ENCODE data around the gene DEPDC7.

The DEPDC7 gene

GRCh38 chr11:33062137-33062536, 46.5 kb downstream of the DEPDC7 start:
- DNase-seq (ENCODE audit: low spot score): no peak

GRCh38 chr11:33063326-33063881, 47.7 kb downstream of the DEPDC7 start:
- no peak for DNase-seq (ENCODE audit: low spot score)

GRCh38 chr11:33064033-33064825, 48.6 kb downstream of the DEPDC7 start:
- no peak for DNase-seq (ENCODE audit: low spot score)

GRCh38 chr11:33064866-33065265, 49.2 kb downstream of the DEPDC7 start:
- DNase-seq (ENCODE audit: low spot score): no peak

- DNase-seq (ENCODE audit: low spot score): peak; percentile 63
Observed at GRCh38 chr11:33065445-33066178, 49.9 kb downstream of the DEPDC7 start.

- DNase-seq (ENCODE audit: low spot score): no peak
Observed at GRCh38 chr11:33067294-33067693, 51.6 kb downstream of the DEPDC7 start.

GRCh38 chr11:33068611-33069340, 53.1 kb downstream of the DEPDC7 start:
- DNase-seq (ENCODE audit: low spot score): no peak

- DNase-seq (ENCODE audit: low spot score): no peak
Observed at GRCh38 chr11:33072465-33072864, 56.8 kb downstream of the DEPDC7 start.

Measured in kidney tubule cell (primary cell).